Measurements from ENCODE around the gene SNCG.

DNA sequence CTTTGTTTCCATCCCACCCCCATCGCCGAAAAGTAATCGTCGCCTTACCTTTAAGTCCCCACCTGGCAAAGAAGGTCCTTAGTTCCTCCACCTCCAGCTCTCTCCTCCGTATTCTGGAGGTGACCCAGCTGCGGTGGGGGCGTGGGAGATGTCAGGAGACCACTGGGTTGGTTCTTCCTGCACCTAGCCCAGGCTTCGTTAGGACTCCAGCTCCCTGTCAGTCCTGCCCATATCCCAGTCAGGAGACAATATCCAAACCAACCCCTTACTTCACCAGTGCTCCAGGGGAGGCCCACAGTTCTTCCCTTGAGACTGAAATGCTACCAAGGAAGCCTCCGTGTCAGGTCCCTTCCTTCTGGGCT, 10.6 kb downstream of the SNCG start:
- TF ChIP-seq, protein P1, sequence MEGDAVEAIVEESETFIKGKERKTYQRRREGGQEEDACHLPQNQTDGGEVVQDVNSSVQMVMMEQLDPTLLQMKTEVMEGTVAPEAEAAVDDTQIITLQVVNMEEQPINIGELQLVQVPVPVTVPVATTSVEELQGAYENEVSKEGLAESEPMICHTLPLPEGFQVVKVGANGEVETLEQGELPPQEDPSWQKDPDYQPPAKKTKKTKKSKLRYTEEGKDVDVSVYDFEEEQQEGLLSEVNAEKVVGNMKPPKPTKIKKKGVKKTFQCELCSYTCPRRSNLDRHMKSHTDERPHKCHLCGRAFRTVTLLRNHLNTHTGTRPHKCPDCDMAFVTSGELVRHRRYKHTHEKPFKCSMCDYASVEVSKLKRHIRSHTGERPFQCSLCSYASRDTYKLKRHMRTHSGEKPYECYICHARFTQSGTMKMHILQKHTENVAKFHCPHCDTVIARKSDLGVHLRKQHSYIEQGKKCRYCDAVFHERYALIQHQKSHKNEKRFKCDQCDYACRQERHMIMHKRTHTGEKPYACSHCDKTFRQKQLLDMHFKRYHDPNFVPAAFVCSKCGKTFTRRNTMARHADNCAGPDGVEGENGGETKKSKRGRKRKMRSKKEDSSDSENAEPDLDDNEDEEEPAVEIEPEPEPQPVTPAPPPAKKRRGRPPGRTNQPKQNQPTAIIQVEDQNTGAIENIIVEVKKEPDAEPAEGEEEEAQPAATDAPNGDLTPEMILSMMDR (IDR thresholded peaks at IDR 0.05): no peak
- no peak for TF ChIP-seq POLR2A (IDR thresholded peaks at IDR 0.05)
